Lower leg skin (tissue), 4 donors: ENCODE data around the gene GPR132. TPM values are rescaled to one million over a fixed set of nuclear protein-coding genes. Genes with fewer than 3 reads are reported as not detected.
"Not testable (repeated sequence)": the region's sequence is repeated elsewhere in the genome, so short reads cannot be mapped to it uniquely, and the experiment has no call there.

Experiments used
- DNase-seq, 2 donors: peaks; one replicate each; pipeline ENCODE4 v3.0.0-alpha.2; 2019; ENCODE audit warnings: low spot score in 2 of 2
- H3K4me3 ChIP-seq: fragments of 200-600 bp; sonication (generic); 2 replicates; pipeline ENCODE4 v1.5.1; 2017; ENCODE audit warnings: mild to moderate bottlenecking, low read depth; ENCODE audit not compliant: poor library complexity, severe bottlenecking
- CTCF ChIP-seq, 3 donors: fragments of 450-650 bp; IDR thresholded peaks; one replicate each; pipeline ENCODE4 v1.5.1; 2016; ENCODE audit warnings: antibody characterized with exemption in 3 of 3, mild to moderate bottlenecking in 3 of 3, moderate library complexity in 2 of 3
- POLR2A ChIP-seq, 2 donors: fragments of 450-650 bp; IDR thresholded peaks; one replicate each; pipeline ENCODE4 v1.6.1; 2016 to 2017; ENCODE audit warnings: antibody characterized with exemption in 2 of 2, mild to moderate bottlenecking in 1 of 2, moderate library complexity in 1 of 2
- whole genome bisulfite sequencing, 2 donors: methylation state at CpG; one replicate each; pipeline ENCODE4 v1.1.5; 2018; 5-methylcytosine and 5-hydroxymethylcytosine counted together
- intact Hi-C: fragments of 100-400 bp; cut with DNase I; formaldehyde crosslinking; loops from one replicate; pipeline ENCODE4 v1.15.0; 2023; ENCODE audit warnings: low total_unique reads
- total RNA-seq, 4 donors: library from RNA; depleted of rRNA; stranded (reverse); fragments of >200 nt; gene quantifications; one replicate each; pipeline ENCODE4 v1.1.0, GENCODE V29; 2016

The GPR132 gene
- total RNA-seq, result 1 to 10 TPM in 3 of 4 donors, under 1 TPM in 1; 0.84 to 1.3 (median 1.1) TPM

- no peak for TF ChIP-seq POLR2A (IDR thresholded peaks at IDR 0.05)
- no peak for TF ChIP-seq CTCF (IDR thresholded peaks at IDR 0.05)
- intact Hi-C loops, result no loop called here
- H3K4me3 ChIP-seq, result no peak within 1 kb of the TSS
- no peak for DNase-seq
- 61 to 62% methylated on average over 15 to 22 of the region's 22 CpGs for WGBS, 2 donors
Measured at GRCh38 chr14:105065280-105066228, at the start of gene GPR132. TSS of gene GPR132 (minus strand) at chr14:105065430. CDS start at chr14:105055420, 10,010 bp downstream.

- intact Hi-C loops, H3K4me3 ChIP-seq: not testable (repeated sequence)
- WGBS, 2 donors, result 87 to 93% methylated on average over 8 of the region's 8 CpGs
- peak in 1 of 2 donors; percentile 52 for DNase-seq
Measured at GRCh38 chr14:105109243-105109642, 44.0 kb upstream of the GPR132 start.

- no peak for DNase-seq
- WGBS, 2 donors, result 79 to 80% methylated on average over 7 of the region's 7 CpGs
- H3K4me3 ChIP-seq, result no peak overlapping the region
- intact Hi-C loops, result no loop called here
- TF ChIP-seq POLR2A (IDR thresholded peaks at IDR 0.05) (no peak), CTCF (IDR thresholded peaks at IDR 0.05) (no peak)
Measured at GRCh38 chr14:105108516-105108864, 43.3 kb upstream of the GPR132 start.

- intact Hi-C loops, result no loop called here
- TF ChIP-seq CTCF (IDR thresholded peaks at IDR 0.05) (no peak), POLR2A (IDR thresholded peaks at IDR 0.05) (no peak)
- peak in 1 of 2 donors; percentile 57 for DNase-seq
- WGBS, 2 donors, result 70 to 72% methylated on average over 9 of the region's 9 CpGs
- H3K4me3 ChIP-seq, result no peak overlapping the region
Measured at GRCh38 chr14:105107781-105108515, 42.7 kb upstream of the GPR132 start.

- peak in 1 of 2 donors; percentile 70 for DNase-seq
- WGBS, 2 donors, result 92 to 93% methylated on average over 7 of the region's 7 CpGs
- TF ChIP-seq POLR2A (IDR thresholded peaks at IDR 0.05), result no peak
- H3K4me3 ChIP-seq, result no peak overlapping the region
- intact Hi-C loops, result no loop called here
Measured at GRCh38 chr14:105107351-105107750, 42.1 kb upstream of the GPR132 start.

- no peak for TF ChIP-seq CTCF (IDR thresholded peaks at IDR 0.05)
- TF ChIP-seq POLR2A (IDR thresholded peaks at IDR 0.05), result no peak
- no peak for DNase-seq
- 80 to 81% methylated on average over 7 of the region's 7 CpGs for WGBS, 2 donors
- H3K4me3 ChIP-seq, result no peak overlapping the region
- intact Hi-C loops, result no loop called here
Measured at GRCh38 chr14:105105158-105105557, 39.9 kb upstream of the GPR132 start.
